K562 (cell line): ENCODE data around the gene GHRL. TPM values are rescaled to one million over a fixed set of nuclear protein-coding genes. Genes with fewer than 3 reads are reported as not detected.

Experiments used
- ATAC-seq: fragments of 200-7000 bp; cut with Tn5 transposase; 3 replicates; pipeline ENCODE4 v1.9.1; 2020; ENCODE audit warnings: moderate library complexity
- BruUV-seq: library from RNA; stranded (reverse); fragments of 400-500 nt; replicated peaks from 2 replicates; lab custom pipeline; 2021; lab: Mats Ljungman, UMichigan
- CTCF ChIA-PET: fragments of 300-600 bp; formaldehyde crosslinking; extraction: SDS; loops from one replicate; lab custom pipeline; 2021; ENCODE audit warnings: low intra/inter-chr PET ratio; lab: Yijun Ruan, JAX
- POLR2A ChIA-PET: fragments of 300-600, 350-650 bp; sonication (Branson Sonifier 250); formaldehyde crosslinking; extraction: SDS; loops from one replicate; lab custom pipeline; 2021; ENCODE audit warnings: antibody characterized with exemption, inconsistent platforms; lab: Yijun Ruan, JAX
- DNase-seq, 4 experiments: peaks; one replicate each; pipeline versions ENCODE4 v3.0.0 to v3.0.0-alpha.2; 2011 to 2018; ENCODE audit warnings: low spot score in 3 of 4, mixed read lengths in 3 of 4; ENCODE audit errors: extremely low read depth in 1 of 4
- FAIRE-seq: peaks from 2 replicates; lab custom pipeline; 2011; peaks lifted over from hg19 to GRCh38; lab: Jason Lieb, UNC
- H2AFZ ChIP-seq: 2 replicates; pipeline ENCODE4 v1.6.0; 2011; ENCODE audit warnings: low read depth, low read length, control low read depth, inconsistent platforms
- H3K27ac ChIP-seq: fragments of 200-600 bp; 3 replicates; pipeline ENCODE4 v1.8.0; 2011; ENCODE audit warnings: low read depth, mild to moderate bottlenecking, control low read depth, inconsistent platforms, low read length, moderate library complexity, mixed read lengths; ENCODE audit errors: extremely low read depth
- H3K27me3 ChIP-seq, 2 experiments: fragments of 300-600 bp in 1 of 2; 2 replicates in 1 of 2; 3 replicates in 1 of 2; pipeline versions ENCODE4 v1.6.0 to v1.8.0; 2011; ENCODE audit warnings: inconsistent platforms in 2 of 2, low read length in 2 of 2, mild to moderate bottlenecking in 1 of 2, mixed read lengths in 1 of 2, moderate library complexity in 1 of 2; ENCODE audit not compliant: control insufficient read depth in 2 of 2, insufficient read depth in 2 of 2
- H3K36me3 ChIP-seq: fragments of 300-600 bp; 3 replicates; pipeline ENCODE4 v1.8.0; 2011; ENCODE audit warnings: mild to moderate bottlenecking, low read length, inconsistent platforms; ENCODE audit not compliant: control insufficient read depth, insufficient read depth
- H3K4me1 ChIP-seq, 2 experiments: fragments of 200-600 bp in 1 of 2; replicated peaks in 1 of 2; 2 replicates in 1 of 2; 3 replicates in 1 of 2; pipeline versions ENCODE4 v1.5.1 to v1.8.0; 2011; ENCODE audit warnings: inconsistent platforms in 2 of 2, low read length in 2 of 2, mild to moderate bottlenecking in 1 of 2, mixed read lengths in 1 of 2, moderate library complexity in 1 of 2; ENCODE audit not compliant: control insufficient read depth in 2 of 2, insufficient read depth in 2 of 2
- H3K4me2 ChIP-seq: 2 replicates; pipeline ENCODE4 v1.6.1; 2011; ENCODE audit warnings: low read length, control low read depth, inconsistent platforms, mixed read lengths; ENCODE audit not compliant: insufficient read depth
- H3K4me3 ChIP-seq: fragments of 200-600 bp; sonication (generic), shearing (Covaris generic); 2 replicates; pipeline ENCODE4 v1.5.1; 2016; ENCODE audit warnings: control low read depth, inconsistent platforms
- H3K79me2 ChIP-seq: fragments of 200-600 bp; 3 replicates; pipeline ENCODE4 v1.8.0; 2011; ENCODE audit warnings: low read length, inconsistent platforms; ENCODE audit not compliant: control insufficient read depth, insufficient read depth
- H3K9ac ChIP-seq, 2 experiments: 2 replicates each; pipeline versions ENCODE4 v1.6.0 to v1.6.1; 2011; ENCODE audit warnings: low read depth in 2 of 2, low read length in 2 of 2, control low read depth in 1 of 2, inconsistent platforms in 1 of 2, mild to moderate bottlenecking in 1 of 2, mixed read lengths in 1 of 2; ENCODE audit not compliant: insufficient read depth in 1 of 2
- H3K9me1 ChIP-seq: one replicate; pipeline ENCODE4 v1.6.0; 2011; ENCODE audit warnings: inconsistent platforms, mild to moderate bottlenecking, low read length, moderate library complexity; ENCODE audit not compliant: control insufficient read depth, insufficient read depth
- H3K9me3 ChIP-seq: replicated peaks from 2 replicates; pipeline ENCODE4 v1.5.1; 2011; ENCODE audit warnings: low read depth, low read length, inconsistent platforms; ENCODE audit not compliant: control insufficient read depth, insufficient read depth
- H4K20me1 ChIP-seq: replicated peaks from 2 replicates; pipeline ENCODE4 v1.6.1; 2011; ENCODE audit warnings: low read length, inconsistent platforms, mixed read lengths; ENCODE audit not compliant: control insufficient read depth, insufficient read depth
- ATF7 ChIP-seq: fragments of 450-650 bp; IDR thresholded peaks from 2 replicates; pipeline ENCODE4 v1.7.1; 2014; ENCODE audit warnings: mild to moderate bottlenecking, moderate library complexity
- HMG20A ChIP-seq: fragments of 450-650 bp; formaldehyde crosslinking; conservative IDR thresholded peaks from 2 replicates; pipeline ENCODE4 v1.4.0; 2020; ENCODE audit warnings: mild to moderate bottlenecking, mixed read lengths
- MYNN ChIP-seq, 2 experiments: sonication (generic); formaldehyde crosslinking in 1 of 2; IDR thresholded peaks; 2 replicates each; pipeline versions ENCODE4 v1.5.0 to v1.6.1; 2016 to 2020; ENCODE audit warnings: antibody characterized with exemption in 1 of 2, missing genetic modification reagents in 1 of 2
- XRCC4 ChIP-seq: IDR thresholded peaks from one replicate; pipeline ENCODE4 v1.6.1; 2011; ENCODE audit not compliant: insufficient read depth, insufficient read length; ENCODE audit errors: extremely low read depth
- ZFP36 ChIP-seq: fragments of 150-350 bp; IDR thresholded peaks from 2 replicates; pipeline ENCODE4 v1.6.1; 2018; ENCODE audit warnings: low read length, low read depth; ENCODE audit not compliant: partially characterized antibody
- ZNF12 ChIP-seq: sonication (generic); formaldehyde crosslinking; IDR thresholded peaks from 2 replicates; pipeline ENCODE4 v1.4.0; 2020; ENCODE audit warnings: mild to moderate bottlenecking, missing genetic modification reagents
- ZNF561 ChIP-seq: fragments of 450-650 bp; formaldehyde crosslinking; conservative IDR thresholded peaks from 2 replicates; pipeline ENCODE4 v1.4.0; 2020; ENCODE audit warnings: mild to moderate bottlenecking, moderate library complexity
- WGBS: fragments of 100-300 bp; shearing (Covaris generic); methylation state at CpG from one replicate; pipeline ENCODE4 v1.1.6; 2016; ENCODE audit warnings: low coverage, mixed read lengths; ENCODE audit not compliant: insufficient coverage; ENCODE audit errors: missing lambda C conversion rate; 5-methylcytosine and 5-hydroxymethylcytosine counted together
- in situ Hi-C: fragments of 300-500 bp; cut with MboI; formaldehyde crosslinking; loops from 4 replicates; pipeline ENCODE4 v1.15.0; 2018; ENCODE audit warnings: inconsistent platforms, mixed read lengths
- intact Hi-C: fragments of 100-400 bp; cut with micrococcal nuclease; formaldehyde crosslinking; loops from 2 replicates; pipeline ENCODE4 v1.14.2; 2022
- polyA plus RNA-seq, 8 experiments: library from polyadenylated mRNA; depleted of rRNA in 4 of 8; stranded (reverse) in 5 of 8; unstranded in 3 of 8; fragments of >200 nt; fragmentation: Nextera tagmentation in 2 of 8; fragmentation: Illumina TruSeq in 1 of 8; extraction: Ambion mirVana in 2 of 8; extraction: Trizol in 1 of 8; gene quantifications; 2 replicates each; pipeline versions ENCODE4 v1.2.1 to v1.2.3, GENCODE V29; 2011 to 2014; ENCODE audit warnings: inconsistent platforms in 1 of 8, missing spikeins in 1 of 8
- total RNA-seq, 7 experiments: library from RNA; depleted of rRNA in 6 of 7; stranded (reverse); fragments of >200 nt in 6 of 7; fragmentation: Illumina TruSeq in 2 of 7; extraction: Trizol in 2 of 7; gene quantifications; 2 replicates each; pipeline versions ENCODE4 v1.2.1 to v1.2.3, GENCODE V29; 2011 to 2021; ENCODE audit warnings: low replicate concordance in 1 of 7

The GHRL gene
- total and polyA plus RNA-seq, 9 of the 15 experiments (the other 6 are each of a cell fraction or from before 2014, with no cell fraction given): 0.08 to 0.29 (median 0.15) TPM; not detected in 5

- ChIA-PET CTCF (interaction anchor here (0.6 kb wide), 1 partner anchor 289 kb away, joined by 5 read pairs; no protein-coding TSS in a partner anchor), POLR2A (interaction anchor here (1.3 to 3.1 kb wide), 3 partner anchors 11 to 14 kb away, joined by 3 to 10 read pairs (median 6); no protein-coding TSS in a partner anchor)
- ATAC-seq (no peak), DNase-seq (no peak), FAIRE-seq (no peak)
- H3K9ac ChIP-seq: no peak overlapping the region
- no peaks in the 10 kb centered on the region for H3K9me3 ChIP-seq
- no peaks in the 10 kb centered on the region for H3K27me3 ChIP-seq
- peaks cover 8% of the 10 kb centered on the region for H4K20me1 ChIP-seq
- peaks cover 7 to 10% of the 10 kb centered on the region in 2 experiments; a peak in 4 of 5 replicates for H3K4me1 ChIP-seq
- 87% methylated on average over 6 of the region's 6 CpGs for WGBS
- H3K36me3 ChIP-seq: peaks cover 80% of the 10 kb centered on the region
- no TSS peak for BruUV-seq
- intact Hi-C loops (no loop called here), in situ Hi-C loops (no loop called here)
- no peaks in the 10 kb centered on the region for H3K9me1 ChIP-seq
- no peak overlapping the region for H2AFZ ChIP-seq
- no peak overlapping the region for H3K27ac ChIP-seq
- no peak overlapping the region for H3K4me2 ChIP-seq
- TF ChIP-seq ZFP36 (peak; percentile 52), ZNF561 (no peak), ZNF12 (peak; percentile 73; the same call in 1 of the 2 replicates)
- H3K79me2 ChIP-seq: peaks cover 59% of the 10 kb centered on the region
- H3K4me3 ChIP-seq: no peak overlapping the region
These were observed 32.5 kb downstream of the GHRL start for GRCh38 chr3:10260211-10260701.

GRCh38 chr3:10259798-10260197 is 32.9 kb downstream of the GHRL start:
- ChIA-PET CTCF (no interaction called here), POLR2A (interaction anchor here (0.7 kb wide), 1 partner anchor 10 kb away, joined by 7 read pairs; no protein-coding TSS in a partner anchor)
- DNase-seq (no peak), FAIRE-seq (no peak), ATAC-seq (no peak)
- BruUV-seq: no TSS peak
- no peak overlapping the region for H3K4me2 ChIP-seq
- peaks cover 7 to 10% of the 10 kb centered on the region in 2 experiments; a peak in 4 of 5 replicates for H3K4me1 ChIP-seq
- peaks cover 59% of the 10 kb centered on the region for H3K79me2 ChIP-seq
- 86% methylated on average over 4 of the region's 4 CpGs for WGBS
- in situ Hi-C loops: no loop called here
- no peaks in the 10 kb centered on the region for H3K9me3 ChIP-seq
- H3K27ac ChIP-seq: no peak overlapping the region
- H3K27me3 ChIP-seq: no peaks in the 10 kb centered on the region
- no peak overlapping the region for H3K4me3 ChIP-seq
- H4K20me1 ChIP-seq: peaks cover 8% of the 10 kb centered on the region
- peaks cover 81% of the 10 kb centered on the region for H3K36me3 ChIP-seq
- H3K9ac ChIP-seq: peak overlapping the region in 1 of 2 experiments; percentile 3; a peak in 1 of 4 replicates
- intact Hi-C loops: no loop called here
- no peaks in the 10 kb centered on the region for H3K9me1 ChIP-seq
- H2AFZ ChIP-seq: no peak overlapping the region
- TF ChIP-seq HMG20A (CRISPR knock-in tag) (no peak), ATF7 (no peak), MYNN (IDR thresholded peaks at IDR 0.05) (no peak), MYNN (CRISPR knock-in tag; IDR thresholded peaks at IDR 0.05) (no peak), XRCC4 (no peak)
